SKM-1 treated with dmso at 0.1 percent for 144 hours (cell line): ENCODE data around the gene MYO7A.
A peak's percentile ranks its signal among the peaks of the same experiment; 100 is the strongest.

Source experiments
- DNase-seq: peaks from one replicate; lab custom pipeline; 2025; ENCODE audit not compliant: unreplicated experiment; lab: John Stamatoyannopoulos, UW

Gene MYO7A

GRCh38 chr11:77212314-77213007 lies 84.4 kb downstream of the MYO7A start:
- no peak for DNase-seq

- DNase-seq = no peak
Measured at GRCh38 chr11:77213029-77213579, 85.1 kb downstream of the MYO7A start.

- DNase-seq = no peak
Measured at GRCh38 chr11:77213589-77214428, 85.8 kb downstream of the MYO7A start.

GRCh38 chr11:77214557-77214956 lies 86.5 kb downstream of the MYO7A start:
- no peak for DNase-seq

- no peak for DNase-seq
Measured at GRCh38 chr11:77215106-77215505, 87.1 kb downstream of the MYO7A start.

GRCh38 chr11:77217156-77217555 lies 89.1 kb downstream of the MYO7A start:
- peak; percentile 5 for DNase-seq

GRCh38 chr11:77223797-77224196 lies 95.8 kb downstream of the MYO7A start:
- DNase-seq = no peak

GRCh38 chr11:77230878-77231605 lies 103.0 kb downstream of the MYO7A start:
- no peak for DNase-seq

GRCh38 chr11:77231800-77232199 lies 103.8 kb downstream of the MYO7A start:
- DNase-seq = no peak

GRCh38 chr11:77232242-77232641 lies 104.2 kb downstream of the MYO7A start:
- no peak for DNase-seq

- DNase-seq = no peak
Measured at GRCh38 chr11:77233011-77233410, 105.0 kb downstream of the MYO7A start.

- DNase-seq = no peak
Measured at GRCh38 chr11:77236901-77237300, 108.9 kb downstream of the MYO7A start.

GRCh38 chr11:77244277-77245027 lies 116.4 kb downstream of the MYO7A start:
- no peak for DNase-seq

GRCh38 chr11:77249427-77249826 lies 121.4 kb downstream of the MYO7A start:
- DNase-seq = no peak

- no peak for DNase-seq
Measured at GRCh38 chr11:77250881-77251640, 123.0 kb downstream of the MYO7A start.

- DNase-seq = no peak
Measured at GRCh38 chr11:77252555-77253270, 124.7 kb downstream of the MYO7A start.

- DNase-seq = no peak
Measured at GRCh38 chr11:77253690-77254089, 125.6 kb downstream of the MYO7A start.

- DNase-seq = no peak
Measured at GRCh38 chr11:77259641-77260040, 131.6 kb downstream of the MYO7A start.

GRCh38 chr11:77262803-77263202 lies 134.8 kb downstream of the MYO7A start:
- no peak for DNase-seq
